ENCODE results near the gene LMBRD1.

DNA sequence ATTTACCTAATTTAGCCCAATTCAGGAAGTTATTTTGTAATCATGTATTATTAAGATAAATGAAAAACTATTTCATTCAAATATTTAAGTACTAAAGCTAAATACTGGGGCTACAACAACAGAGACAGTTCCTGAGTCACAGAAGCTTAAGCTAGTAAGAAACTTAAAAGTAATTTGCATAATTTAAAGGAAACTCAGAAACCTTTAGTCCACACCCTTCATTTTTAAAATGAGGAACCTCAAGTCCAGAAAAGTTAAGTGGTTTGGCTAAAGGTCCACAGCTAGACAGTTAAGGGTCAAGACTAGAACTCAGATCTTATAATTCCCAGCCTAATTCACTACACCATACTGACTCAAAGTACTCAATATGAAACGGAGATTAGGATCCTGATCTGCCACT lies 7.2 kb downstream of the LMBRD1 start:
- TF ChIP-seq, protein P1, sequence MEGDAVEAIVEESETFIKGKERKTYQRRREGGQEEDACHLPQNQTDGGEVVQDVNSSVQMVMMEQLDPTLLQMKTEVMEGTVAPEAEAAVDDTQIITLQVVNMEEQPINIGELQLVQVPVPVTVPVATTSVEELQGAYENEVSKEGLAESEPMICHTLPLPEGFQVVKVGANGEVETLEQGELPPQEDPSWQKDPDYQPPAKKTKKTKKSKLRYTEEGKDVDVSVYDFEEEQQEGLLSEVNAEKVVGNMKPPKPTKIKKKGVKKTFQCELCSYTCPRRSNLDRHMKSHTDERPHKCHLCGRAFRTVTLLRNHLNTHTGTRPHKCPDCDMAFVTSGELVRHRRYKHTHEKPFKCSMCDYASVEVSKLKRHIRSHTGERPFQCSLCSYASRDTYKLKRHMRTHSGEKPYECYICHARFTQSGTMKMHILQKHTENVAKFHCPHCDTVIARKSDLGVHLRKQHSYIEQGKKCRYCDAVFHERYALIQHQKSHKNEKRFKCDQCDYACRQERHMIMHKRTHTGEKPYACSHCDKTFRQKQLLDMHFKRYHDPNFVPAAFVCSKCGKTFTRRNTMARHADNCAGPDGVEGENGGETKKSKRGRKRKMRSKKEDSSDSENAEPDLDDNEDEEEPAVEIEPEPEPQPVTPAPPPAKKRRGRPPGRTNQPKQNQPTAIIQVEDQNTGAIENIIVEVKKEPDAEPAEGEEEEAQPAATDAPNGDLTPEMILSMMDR (IDR thresholded peaks at IDR 0.05), result no peak
- no peak for TF ChIP-seq POLR2A (IDR thresholded peaks at IDR 0.05)

Data from transverse colon (tissue), 3 donors.